ENCODE data around the gene SPAST. TPM values are rescaled to one million over a fixed set of nuclear protein-coding genes. Genes with fewer than 3 reads are reported as not detected.
"Not testable (repeated sequence)": the region's sequence is repeated elsewhere in the genome, so short reads cannot be mapped to it uniquely, and the experiment has no call there.

The SPAST gene
- total RNA-seq, 1 donor from 2014 or later = 43.6 TPM

- Histone ChIP-seq H3F3A (ENCODE audit: low read depth) (peaks cover 8% of the 10 kb centered on the region), H3K4me3 (no peak overlapping the region), H3K27me3 (no peaks in the 10 kb centered on the region), H2AFZ (replicated peaks) (no peak overlapping the region), H3K79me2 (ENCODE audit: low read depth) (no peaks in the 10 kb centered on the region), H3K9me3 (ENCODE audit: low read depth) (no peaks in the 10 kb centered on the region), H3K9ac (no peak overlapping the region), H3K4me2 (no peak overlapping the region), H3K27ac (no peak overlapping the region), H3K36me3 (peaks cover 4% of the 10 kb centered on the region), H4K20me1 (ENCODE audit: low read depth) (no peaks in the 10 kb centered on the region), H3K4me1 (no peaks in the 10 kb centered on the region)
- Mint-ChIP-seq H3K9me3 (no peaks in the 10 kb centered on the region), H3K4me3 (no peak overlapping the region), H3K36me3 (peaks cover 6% of the 10 kb centered on the region), H3K4me1 (no peaks in the 10 kb centered on the region), H3K27me3 (ENCODE audit: insufficient read depth, low read depth) (no peaks in the 10 kb centered on the region), H3K27ac (no peak overlapping the region)
- TF ChIP-seq CTCF (IDR thresholded peaks at IDR 0.05) (no peak), EZH2phosphoT487 (IDR thresholded peaks at IDR 0.05) (no peak), EZH2 (IDR thresholded peaks at IDR 0.05) (no peak)
- no peak for DNase-seq (ENCODE audit: low spot score)
Measured at GRCh38 chr2:32189011-32189410, 125.7 kb downstream of the SPAST start.

- no peak overlapping the region for H3K4me2 ChIP-seq
- peaks cover 4% of the 10 kb centered on the region for H3K36me3 ChIP-seq
- H3K27ac ChIP-seq = no peak overlapping the region
- H3K9me3 ChIP-seq (ENCODE audit: low read depth) = no peaks in the 10 kb centered on the region
- H2AFZ ChIP-seq (replicated peaks) = no peak overlapping the region
- no peak overlapping the region for H3K4me3 ChIP-seq
- Mint-ChIP-seq H3K27ac (no peak overlapping the region), H3K36me3 (no peaks in the 10 kb centered on the region), H3K9me3 (no peaks in the 10 kb centered on the region), H3K27me3 (ENCODE audit: insufficient read depth, low read depth) (no peaks in the 10 kb centered on the region), H3K4me1 (no peaks in the 10 kb centered on the region), H3K4me3 (no peak overlapping the region)
- no peaks in the 10 kb centered on the region for H3K79me2 ChIP-seq (ENCODE audit: low read depth)
- H3F3A ChIP-seq (ENCODE audit: low read depth) = peaks cover 8% of the 10 kb centered on the region
- no peak overlapping the region for H3K9ac ChIP-seq
- DNase-seq (ENCODE audit: low spot score) = no peak
- no peaks in the 10 kb centered on the region for H3K4me1 ChIP-seq
- TF ChIP-seq EZH2phosphoT487 (IDR thresholded peaks at IDR 0.05) = no peak
- TF ChIP-seq CTCF (IDR thresholded peaks at IDR 0.05) = no peak
- no peak for TF ChIP-seq EZH2 (IDR thresholded peaks at IDR 0.05)
- no peaks in the 10 kb centered on the region for H4K20me1 ChIP-seq (ENCODE audit: low read depth)
- H3K27me3 ChIP-seq = no peaks in the 10 kb centered on the region
Measured at GRCh38 chr2:32192418-32192817, 129.1 kb downstream of the SPAST start.

- Histone ChIP-seq H3K79me2 (ENCODE audit: low read depth) (no peaks in the 10 kb centered on the region), H3K36me3 (no peaks in the 10 kb centered on the region), H3K4me3 (no peak overlapping the region), H2AFZ (replicated peaks) (no peak overlapping the region), H3K9ac (no peak overlapping the region), H3K4me1 (no peaks in the 10 kb centered on the region), H3K27ac (no peak overlapping the region), H4K20me1 (ENCODE audit: low read depth) (no peaks in the 10 kb centered on the region), H3K27me3 (no peaks in the 10 kb centered on the region), H3F3A (ENCODE audit: low read depth) (no peaks in the 10 kb centered on the region), H3K9me3 (ENCODE audit: low read depth) (no peaks in the 10 kb centered on the region), H3K4me2 (no peak overlapping the region)
- peaks cover 11% of the 10 kb centered on the region for H3K4me1 Mint-ChIP-seq
- no peaks in the 10 kb centered on the region for H3K9me3 Mint-ChIP-seq
- H3K27ac Mint-ChIP-seq = peak overlapping the region; percentile 84
- H3K4me3 Mint-ChIP-seq = peak overlapping the region; percentile 73
- TF ChIP-seq EZH2 (IDR thresholded peaks at IDR 0.05) (no peak), EZH2phosphoT487 (IDR thresholded peaks at IDR 0.05) (no peak), CTCF (IDR thresholded peaks at IDR 0.05) (no peak)
- H3K27me3 Mint-ChIP-seq (ENCODE audit: insufficient read depth, low read depth) = no peaks in the 10 kb centered on the region
- peaks cover 23% of the 10 kb centered on the region for H3K36me3 Mint-ChIP-seq
- DNase-seq (ENCODE audit: low spot score) = no peak
Measured at GRCh38 chr2:32200814-32201213, 137.5 kb downstream of the SPAST start.

GRCh38 chr2:32203428-32203827, 140.1 kb downstream of the SPAST start:
- not testable (repeated sequence) for H3K27me3 Mint-ChIP-seq (ENCODE audit: insufficient read depth, low read depth); H3K27ac Mint-ChIP-seq; H2AFZ ChIP-seq (replicated peaks); DNase-seq (ENCODE audit: low spot score); H3K9me3 ChIP-seq (ENCODE audit: low read depth); H3K9ac ChIP-seq; H3K4me1 ChIP-seq; H3K4me2 ChIP-seq; H3K27me3 ChIP-seq; H3K9me3 Mint-ChIP-seq; H3K36me3 ChIP-seq; H3K4me3 ChIP-seq; H3K4me3 Mint-ChIP-seq; H3F3A ChIP-seq (ENCODE audit: low read depth); H4K20me1 ChIP-seq (ENCODE audit: low read depth); H3K27ac ChIP-seq; H3K79me2 ChIP-seq (ENCODE audit: low read depth)
- Mint-ChIP-seq H3K4me1 (peaks cover 11% of the 10 kb centered on the region), H3K36me3 (peaks cover 25% of the 10 kb centered on the region)

Other genes with a start within 250 kb of the SPAST start
- 25.8 and 47.4 TPM in 2 replicates for gene MEMO1, start 52.5 kb upstream of the SPAST start, total RNA-seq (ENCODE audit: low replicate concordance)
- gene DPY30, start 23.8 kb upstream of the SPAST start, total RNA-seq (ENCODE audit: low replicate concordance) = 110 and 199 TPM in 2 replicates
- 32.3 and 42.7 TPM in 2 replicates for gene SLC30A6, start 102.3 kb downstream of the SPAST start, total RNA-seq (ENCODE audit: low replicate concordance)
- not detected in 2 replicates for gene NLRC4, start 201.3 kb downstream of the SPAST start, total RNA-seq (ENCODE audit: low replicate concordance)
- gene YIPF4, start 214.3 kb downstream of the SPAST start, total RNA-seq (ENCODE audit: low replicate concordance) = 21.5 and 29.0 TPM in 2 replicates

Data from neural progenitor cell (in vitro differentiated cells).